ENCODE results near the gene NELL2. TPM values are rescaled to one million over a fixed set of nuclear protein-coding genes. Genes with fewer than 3 reads are reported as not detected.

The NELL2 gene
- total RNA-seq, 1 experiment from 2014 or later: 32.7 TPM

GRCh38 chr12:44863867-44864266 lies 12.2 kb downstream of the NELL2 start:
- peaks cover 4% of the 10 kb centered on the region; the same call in 1 of the 2 replicates for H3K79me2 ChIP-seq (ENCODE audit: insufficient read depth, low read length)
- no peak for TF ChIP-seq CTCF (conservative IDR thresholded peaks at IDR 0.05)
- H3K27me3 Mint-ChIP-seq (ENCODE audit: low read depth): no peaks in the 10 kb centered on the region
- no peak overlapping the region for H3K27ac Mint-ChIP-seq
- H3K4me3 Mint-ChIP-seq: no peak overlapping the region
- no peak overlapping the region for H3K14ac ChIP-seq (ENCODE audit: insufficient read depth, low read length)
- no peak overlapping the region for H3K27ac ChIP-seq (ENCODE audit: insufficient read length, low read depth, low read length)
- H3T11ph ChIP-seq (ENCODE audit: low read length): no peak overlapping the region
- H3K4me2 ChIP-seq (ENCODE audit: insufficient read depth, insufficient read length, low read length): no peak overlapping the region
- no peak overlapping the region for H3K18ac ChIP-seq (ENCODE audit: insufficient read length, low read depth, low read length)
- no peaks in the 10 kb centered on the region for H3K79me1 ChIP-seq (ENCODE audit: insufficient read depth, low read depth, low read length, poor library complexity, severe bottlenecking)
- H2AK5ac ChIP-seq (ENCODE audit: insufficient read length, low read length): no peak overlapping the region
- H3K36me3 Mint-ChIP-seq (ENCODE audit: insufficient read depth in 1 of 3, low read depth in 3 of 3): peaks cover 6 to 29% (median 27%) of the 10 kb centered on the region in 3 experiments
- no peak overlapping the region for H3K23ac ChIP-seq (ENCODE audit: insufficient read length, low read depth, low read length)
- no peak overlapping the region for H3K9ac ChIP-seq (ENCODE audit: extremely low read depth, insufficient read length, low read length)
- no peak overlapping the region for H2BK120ac ChIP-seq (ENCODE audit: low read depth, low read length, poor library complexity, severe bottlenecking)
- H3K4me1 Mint-ChIP-seq: no peaks in the 10 kb centered on the region
- H4K20me1 ChIP-seq (ENCODE audit: control insufficient read depth, insufficient read depth, insufficient read length): no peaks in the 10 kb centered on the region
- no peaks in the 10 kb centered on the region for H3K4me1 ChIP-seq (ENCODE audit: insufficient read depth, low read length)
- no peaks in the 10 kb centered on the region for H3K9me3 ChIP-seq (ENCODE audit: control insufficient read depth, low read depth, low read length)
- no peak overlapping the region for H4K91ac ChIP-seq (ENCODE audit: insufficient read length, low read depth, low read length)
- no peak overlapping the region for H3K4ac ChIP-seq (ENCODE audit: low read depth, low read length)
- no peak overlapping the region for H3K56ac ChIP-seq (ENCODE audit: insufficient read length, low read depth, low read length)
- no peak overlapping the region for H2AFZ ChIP-seq (ENCODE audit: low read length)
- H3K9me3 Mint-ChIP-seq: peaks cover 7 to 13% of the 10 kb centered on the region in 2 experiments; a peak in 4 of 5 replicates
- H3K27me3 ChIP-seq (ENCODE audit: insufficient read depth, low read length): no peaks in the 10 kb centered on the region
- no peak overlapping the region for H4K8ac ChIP-seq (replicated peaks; ENCODE audit: insufficient read length, low read depth, low read length)
- H3K23me2 ChIP-seq (ENCODE audit: insufficient read length, low read depth, low read length, poor library complexity, severe bottlenecking): no peaks in the 10 kb centered on the region
- no peak overlapping the region for H2BK5ac ChIP-seq (ENCODE audit: insufficient read length, low read length)
- no peak overlapping the region for H2BK20ac ChIP-seq (ENCODE audit: low read depth, low read length, poor library complexity, severe bottlenecking)
- H2BK12ac ChIP-seq (ENCODE audit: insufficient read length, low read depth, low read length): no peak overlapping the region
- WGBS (ENCODE audit: extremely low coverage, insufficient read length, low lambda C conversion rate): no CpG with 5 or more reads among the region's 2 CpGs
- H2BK15ac ChIP-seq (ENCODE audit: low read depth, low read length): no peak overlapping the region
- H4K5ac ChIP-seq (ENCODE audit: insufficient read length, low read depth, low read length): no peak overlapping the region
- DNase-seq: no peak

Data from H9 (cell line).